T47D (cell line): Measurements from ENCODE around the gene PODN.

ENCODE experiments used
- DNase-seq, 2 experiments: peaks; one replicate each; pipeline versions ENCODE4 v3.0.0 to v3.0.0-alpha.2; 2011 to 2012; ENCODE audit warnings: low read depth in 1 of 2, low spot score in 1 of 2
- JUND ChIP-seq: IDR thresholded peaks from 2 replicates; pipeline ENCODE4 v1.6.1; 2012; ENCODE audit warnings: low read depth
- in situ Hi-C: cut with HindIII; loops from 2 replicates; pipeline ENCODE4 v1.10.0; 2016; ENCODE audit warnings: low sequenced_read_pairs, low pct_unique_long_range_greater_than_20kb

Gene PODN

GRCh38 chr1:53081384-53082066 is 19.5 kb downstream of the PODN start:
- DNase-seq: no peak

GRCh38 chr1:53082826-53083455 is 20.9 kb downstream of the PODN start:
- DNase-seq: no peak
- no peak for TF ChIP-seq JUND
- in situ Hi-C loops: no loop called here

More at GRCh38 chr1:53081384-53082066, 19.5 kb downstream of the PODN start:
- TF ChIP-seq JUND: no peak
- in situ Hi-C loops: no loop called here

- in situ Hi-C loops: no loop called here
- no peak for DNase-seq
- TF ChIP-seq JUND: no peak
Measured at GRCh38 chr1:53083636-53084588, 21.9 kb downstream of the PODN start.

GRCh38 chr1:53084589-53084971 is 22.6 kb downstream of the PODN start:
- TF ChIP-seq JUND: no peak
- in situ Hi-C loops: no loop called here
- DNase-seq: no peak

- in situ Hi-C loops: no loop called here
- TF ChIP-seq JUND: no peak
- DNase-seq: no peak
Measured at GRCh38 chr1:53085405-53085804, 23.4 kb downstream of the PODN start.

GRCh38 chr1:53086491-53087070 is 24.6 kb downstream of the PODN start:
- DNase-seq: peak in 1 of 2 experiments; percentile 6
- in situ Hi-C loops: no loop called here
- TF ChIP-seq JUND: no peak

GRCh38 chr1:53087332-53088285 is 25.6 kb downstream of the PODN start:
- in situ Hi-C loops: no loop called here
- no peak for DNase-seq
- no peak for TF ChIP-seq JUND

GRCh38 chr1:53088616-53089300 is 26.7 kb downstream of the PODN start:
- TF ChIP-seq JUND: no peak
- no peak for DNase-seq
- in situ Hi-C loops: no loop called here

- no peak for DNase-seq
- no peak for TF ChIP-seq JUND
- in situ Hi-C loops: no loop called here
Measured at GRCh38 chr1:53089478-53090226, 27.6 kb downstream of the PODN start.
